Fibroblast of skin of back (primary cell): ENCODE results near the gene GMCL2.
A peak's percentile ranks its signal among the peaks of the same experiment; 100 is the strongest.

Experiments used
- DNase-seq: peaks from one replicate; pipeline ENCODE4 v3.0.0-alpha.2; 2013

The GMCL2 gene

DNA sequence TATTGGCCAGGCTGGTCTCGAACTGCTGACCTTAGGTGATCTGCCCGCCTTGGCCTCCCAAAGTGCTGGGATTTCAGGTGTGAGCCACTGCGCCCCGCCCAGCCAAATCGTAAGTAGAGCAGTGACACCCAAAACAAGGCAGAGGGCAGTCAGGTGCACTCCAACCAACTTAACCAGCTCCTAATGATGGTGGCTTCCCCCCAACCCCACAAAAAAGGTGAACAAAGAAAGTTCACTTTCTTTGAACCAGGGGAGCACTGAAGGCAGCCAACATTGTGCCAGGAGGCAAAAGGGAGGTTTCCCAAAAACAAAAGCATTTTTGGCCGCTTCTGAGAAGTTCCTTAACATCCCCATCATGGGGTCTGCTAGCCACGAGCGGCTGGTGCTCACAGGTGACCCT, 9.6 kb downstream of the GMCL2 start:
- DNase-seq, result no peak

- DNase-seq, result no peak
Measured at GRCh38 chr5:178176791-178177190, 10.4 kb downstream of the GMCL2 start.

DNA sequence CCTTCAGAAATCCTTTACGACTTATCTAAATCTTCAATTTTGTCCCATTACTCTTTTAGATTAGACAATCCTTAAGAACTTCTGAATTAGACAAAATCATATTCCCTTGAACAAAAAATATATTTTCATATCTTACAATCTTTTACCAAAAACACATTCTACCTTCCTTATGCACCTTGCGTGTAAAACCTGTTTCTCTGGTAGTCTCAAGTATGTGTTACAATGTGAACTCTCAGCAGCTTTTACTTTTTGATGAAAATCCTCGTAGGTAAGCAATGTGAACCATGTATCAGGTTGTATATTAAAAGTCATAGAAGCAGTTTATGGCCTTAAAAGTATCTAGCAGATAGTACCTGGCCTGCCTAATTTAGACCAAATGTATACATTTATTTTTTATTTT, 12.7 kb downstream of the GMCL2 start:
- DNase-seq, result no peak

DNA sequence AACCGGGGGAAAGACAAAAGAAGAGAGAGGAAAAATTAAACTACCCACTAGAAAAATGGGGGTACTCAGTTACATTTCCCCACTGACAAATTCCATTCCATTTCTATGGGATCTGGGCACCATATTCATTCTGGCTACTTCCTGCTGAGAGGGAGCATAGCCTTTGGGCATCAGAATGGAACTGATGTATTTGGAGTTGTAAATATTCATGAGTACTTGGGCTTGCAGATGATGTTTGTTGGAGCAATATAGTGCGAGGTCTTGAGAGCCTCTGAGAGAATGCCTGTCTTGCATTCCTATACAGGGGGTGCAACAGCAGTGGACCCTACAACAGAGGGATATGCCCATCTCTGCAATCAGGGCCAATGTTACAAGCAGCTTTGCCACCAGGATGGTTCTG, 16.7 kb downstream of the GMCL2 start:
- no peak for DNase-seq

GRCh38 chr5:178165581-178165980, 21.6 kb downstream of the GMCL2 start:
- DNase-seq, result no peak

GRCh38 chr5:178163772-178164735, 23.1 kb downstream of the GMCL2 start:
- peak; percentile 62 for DNase-seq

DNA sequence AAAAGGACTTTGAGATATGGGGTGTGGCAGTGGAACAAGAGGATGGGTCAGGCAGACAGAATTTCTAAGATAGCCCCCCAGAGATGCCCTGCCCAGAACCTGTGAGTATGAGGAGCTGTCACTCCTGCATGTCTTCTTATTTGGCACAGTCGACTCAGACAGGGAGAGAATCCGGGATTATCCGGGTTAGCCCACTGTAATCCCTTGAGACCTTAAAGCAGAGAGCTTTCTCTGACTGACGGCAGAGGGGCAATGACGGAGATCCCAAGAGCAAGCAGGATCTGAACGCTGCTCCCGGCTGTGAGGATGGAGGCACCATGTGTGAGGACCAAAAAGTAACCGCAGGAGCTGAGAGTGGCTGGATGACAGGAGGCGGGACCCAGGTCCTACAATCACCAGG, 24.7 kb downstream of the GMCL2 start:
- no peak for DNase-seq

- no peak for DNase-seq
Measured at GRCh38 chr5:178160176-178160575, 27.0 kb downstream of the GMCL2 start.

GRCh38 chr5:178155065-178155464, 32.1 kb downstream of the GMCL2 start:
- no peak for DNase-seq

DNA sequence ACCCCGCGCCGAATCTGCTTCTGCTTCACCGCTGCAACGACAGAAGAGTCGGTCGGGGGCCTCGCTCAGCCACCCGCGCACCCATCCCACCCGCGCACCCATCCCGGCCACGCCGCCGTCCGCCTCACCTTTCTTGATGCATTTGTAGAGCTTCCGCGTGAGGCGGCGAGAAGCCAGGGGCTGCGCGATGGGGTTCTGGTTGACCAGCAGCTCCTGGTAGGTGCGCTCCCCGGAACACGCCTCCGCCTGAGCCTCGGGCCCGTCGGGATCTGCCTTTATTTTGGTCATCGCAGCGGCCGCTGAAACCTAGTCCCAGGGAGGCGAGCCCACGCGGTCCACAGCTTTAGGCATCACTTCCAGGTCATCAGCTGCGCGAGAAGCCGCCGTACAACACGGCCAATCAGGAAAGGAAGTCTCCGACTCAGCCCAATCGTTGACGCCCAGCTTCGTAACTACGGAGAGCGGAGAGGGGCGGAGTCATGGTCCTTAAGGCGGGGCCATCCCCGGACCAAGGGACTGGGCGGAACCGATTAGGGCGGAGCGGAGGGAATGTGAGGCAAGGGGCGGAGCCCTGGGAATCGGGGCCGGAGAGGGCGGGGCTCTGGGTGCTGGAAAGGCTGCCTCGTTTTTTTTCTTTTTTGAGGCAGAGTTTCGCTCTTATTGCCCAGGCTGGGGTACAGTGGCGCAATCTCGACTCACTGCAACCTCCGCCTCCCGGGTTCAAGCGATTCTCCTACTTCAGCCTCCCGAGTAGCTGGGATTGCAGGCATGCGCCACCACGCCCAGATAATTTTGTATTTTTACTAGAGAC, 33.4 kb downstream of the GMCL2 start, which contains the start of gene NHP2:
NHP2 (minus strand) TSS at position 356 of the 811 bp plus-strand sequence; CDS start at position 288, 68 bp downstream.
- DNase-seq, result peak; percentile 98

- no peak for DNase-seq
Measured at GRCh38 chr5:178152491-178153444, 34.4 kb downstream of the GMCL2 start.

DNA sequence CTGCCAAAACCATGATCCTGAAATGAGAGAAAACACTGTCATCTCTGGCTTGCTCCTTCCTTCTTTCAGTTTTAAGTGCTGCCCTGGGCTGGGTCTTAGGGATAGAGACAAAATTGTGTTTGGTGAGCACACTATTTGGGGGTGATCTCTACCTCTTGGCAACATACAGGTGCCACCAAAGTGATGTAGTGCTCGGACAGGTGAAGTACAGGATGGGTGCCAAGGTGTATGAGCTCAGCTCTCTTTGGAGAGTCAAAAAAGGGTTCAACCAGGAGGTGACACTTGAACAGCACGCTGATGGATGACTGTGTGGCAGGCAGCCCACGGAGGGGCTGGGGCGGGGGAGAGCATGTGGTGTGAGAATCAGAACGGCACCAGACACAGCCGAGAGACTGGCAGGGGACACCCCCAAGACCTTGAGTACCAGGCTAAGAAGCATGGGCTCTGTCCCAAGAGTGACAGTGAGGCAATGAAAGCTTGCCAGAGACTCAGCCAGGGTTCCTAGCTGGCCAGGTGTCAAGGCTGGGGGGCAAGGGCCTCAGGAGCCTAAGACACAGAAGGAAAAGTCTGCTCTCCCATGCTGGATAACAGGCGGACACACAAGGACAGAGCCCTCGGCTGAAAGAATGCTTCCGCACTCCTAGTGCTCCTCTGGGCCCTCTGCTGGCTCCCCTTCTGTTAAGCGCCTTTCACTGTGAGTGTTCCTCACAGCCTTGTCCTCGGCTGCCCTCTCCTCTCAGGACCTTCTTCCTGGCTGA, 36.0 kb downstream of the GMCL2 start:
- DNase-seq, result no peak

- no peak for DNase-seq
Measured at GRCh38 chr5:178149199-178149932, 37.8 kb downstream of the GMCL2 start.

DNA sequence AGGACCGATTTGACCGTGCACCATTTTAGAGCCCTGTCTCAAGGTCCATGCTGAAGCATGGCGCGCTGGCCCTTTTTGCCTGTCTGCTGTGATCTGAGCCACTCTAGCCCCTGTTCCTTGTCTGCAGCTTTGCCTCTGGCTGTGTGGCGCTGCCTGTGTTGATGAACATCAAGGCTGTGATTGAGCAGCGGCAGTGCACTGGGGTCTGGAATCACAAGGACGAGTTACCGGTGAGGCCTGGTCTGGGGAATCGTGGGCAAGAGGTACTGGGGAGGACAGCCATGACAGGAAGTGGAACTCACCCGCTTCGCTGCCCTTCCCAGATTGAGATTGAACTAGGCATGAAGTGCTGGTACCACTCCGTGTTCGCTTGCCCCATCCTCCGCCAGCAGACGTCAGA, 39.8 kb downstream of the GMCL2 start:
- no peak for DNase-seq

DNA sequence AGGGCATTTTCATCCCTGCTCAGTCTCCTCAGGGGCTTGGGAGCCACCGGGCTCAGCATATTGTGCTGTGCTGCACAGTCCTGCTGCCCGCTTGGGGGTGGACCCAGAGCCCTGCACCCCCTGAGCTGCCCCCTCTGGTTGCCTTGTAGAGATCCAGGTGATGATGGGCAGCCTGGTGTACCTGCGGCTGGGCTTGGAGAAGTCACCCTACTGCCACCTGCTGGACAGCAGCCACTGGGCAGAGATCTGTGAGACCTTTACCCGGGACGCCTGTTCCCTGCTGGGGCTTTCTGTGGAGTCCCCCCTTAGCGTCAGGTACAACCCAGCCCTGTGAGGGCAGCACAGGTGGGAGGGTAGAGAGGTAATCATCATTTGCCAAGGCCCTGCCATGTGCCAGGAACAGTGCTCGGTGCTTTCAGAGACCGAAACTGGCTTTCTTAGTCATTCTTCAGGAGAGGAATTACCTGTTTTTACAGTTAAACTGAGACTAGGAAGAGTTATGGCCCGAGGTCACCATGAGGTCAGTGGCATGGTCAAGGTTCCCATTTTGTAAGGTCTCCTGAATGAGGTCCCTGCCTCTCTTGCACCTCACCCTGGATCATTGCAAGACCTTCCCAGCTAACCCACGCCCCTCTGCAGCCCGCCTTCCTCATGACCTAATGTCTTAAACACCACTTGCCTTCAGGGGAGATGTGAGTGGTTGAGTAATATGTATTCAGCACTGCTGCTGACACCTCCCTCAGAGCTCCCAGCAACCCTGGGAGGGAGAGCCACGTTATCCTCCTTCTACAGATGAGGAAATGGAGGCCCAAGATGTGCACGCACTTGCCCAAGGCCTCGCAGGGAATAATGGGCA, 41.0 kb downstream of the GMCL2 start:
- DNase-seq, result peak; percentile 27

- DNase-seq, result no peak
Measured at GRCh38 chr5:178143901-178144300, 43.3 kb downstream of the GMCL2 start.

- DNase-seq, result no peak
Measured at GRCh38 chr5:178143246-178143645, 43.9 kb downstream of the GMCL2 start.

- no peak for DNase-seq
Measured at GRCh38 chr5:178142642-178143041, 44.5 kb downstream of the GMCL2 start.

DNA sequence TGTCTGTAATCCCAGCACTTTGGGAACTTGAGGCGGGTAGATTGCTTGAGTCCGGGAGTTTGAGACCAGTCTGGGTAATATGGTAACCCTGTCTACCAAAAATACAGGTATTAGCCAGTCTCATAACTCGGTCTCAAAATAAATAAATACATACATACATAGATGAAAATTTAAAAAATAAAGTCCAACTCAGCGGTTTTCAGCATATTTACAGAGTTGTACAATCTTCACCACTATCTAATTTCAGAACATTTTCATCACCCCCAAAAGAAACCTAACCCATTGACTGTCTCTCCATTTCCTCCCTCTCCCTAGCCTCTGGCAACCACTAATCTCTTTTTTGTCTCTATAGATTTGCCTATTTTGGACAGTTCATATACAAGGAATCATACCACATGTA, 45.6 kb downstream of the GMCL2 start:
- no peak for DNase-seq

GRCh38 chr5:178137991-178138390, 49.2 kb downstream of the GMCL2 start:
- no peak for DNase-seq
